ENCODE measurements around the gene BTG1.
A peak's percentile ranks its signal among the peaks of the same experiment; 100 is the strongest.

Gene BTG1

DNA sequence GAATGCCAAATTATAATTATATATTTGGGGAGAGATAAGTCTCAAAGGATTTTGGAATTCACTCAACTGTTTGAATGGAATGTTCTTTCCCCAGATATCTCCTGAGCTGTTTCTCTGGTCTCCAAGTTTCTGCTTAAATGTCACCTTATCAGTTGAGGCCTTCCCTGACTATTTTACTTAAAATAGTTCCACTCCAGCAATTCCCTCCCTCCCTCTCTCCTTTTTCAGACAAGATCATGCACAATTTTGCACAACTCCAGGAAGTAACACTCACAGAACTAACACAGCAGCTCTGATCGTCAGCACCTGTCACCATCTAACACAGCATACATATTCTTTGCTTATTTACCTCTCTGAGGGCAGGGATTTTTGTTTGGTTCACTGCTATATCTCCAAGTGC lies 12.5 kb downstream of the BTG1 start:
- DNase-seq (ENCODE audit: low spot score): no peak

DNA sequence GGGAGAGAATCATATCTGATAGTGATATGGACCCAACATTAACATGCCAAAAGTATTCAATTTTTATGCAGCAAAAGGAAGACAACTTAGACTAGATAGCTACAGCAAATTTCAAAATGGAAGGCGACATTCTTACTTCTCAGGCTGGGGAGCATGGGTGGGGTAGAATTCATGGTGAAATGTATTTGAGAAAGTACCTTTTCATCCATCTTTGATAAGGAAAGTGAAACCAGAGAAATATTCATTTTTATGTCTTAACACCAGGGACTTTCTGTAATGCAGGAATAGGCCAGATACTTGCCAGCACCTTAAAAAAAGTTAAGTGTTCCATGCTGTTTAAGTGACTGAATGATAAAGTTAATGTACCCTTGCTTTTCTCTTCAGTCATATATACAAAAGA lies 13.4 kb downstream of the BTG1 start:
- no peak for DNase-seq (ENCODE audit: low spot score)

DNA sequence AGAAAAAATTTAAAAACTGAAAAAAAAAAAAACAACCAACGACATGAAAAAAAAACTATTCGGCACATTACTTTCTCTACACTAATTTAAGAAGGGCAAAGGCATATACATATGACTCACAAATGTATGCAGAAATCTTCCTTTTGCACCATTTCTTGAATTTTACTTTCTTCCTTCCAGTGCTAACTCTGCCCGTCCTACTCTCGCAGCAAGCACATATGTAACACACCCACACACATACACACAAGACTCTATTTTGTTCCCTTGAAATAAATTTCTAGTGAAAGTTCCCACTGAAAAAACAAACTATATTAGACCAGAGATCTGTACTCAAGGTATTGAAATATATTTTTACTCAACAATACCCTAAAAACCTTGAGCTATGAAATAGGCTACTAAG lies 14.6 kb downstream of the BTG1 start:
- DNase-seq (ENCODE audit: low spot score): no peak

DNA sequence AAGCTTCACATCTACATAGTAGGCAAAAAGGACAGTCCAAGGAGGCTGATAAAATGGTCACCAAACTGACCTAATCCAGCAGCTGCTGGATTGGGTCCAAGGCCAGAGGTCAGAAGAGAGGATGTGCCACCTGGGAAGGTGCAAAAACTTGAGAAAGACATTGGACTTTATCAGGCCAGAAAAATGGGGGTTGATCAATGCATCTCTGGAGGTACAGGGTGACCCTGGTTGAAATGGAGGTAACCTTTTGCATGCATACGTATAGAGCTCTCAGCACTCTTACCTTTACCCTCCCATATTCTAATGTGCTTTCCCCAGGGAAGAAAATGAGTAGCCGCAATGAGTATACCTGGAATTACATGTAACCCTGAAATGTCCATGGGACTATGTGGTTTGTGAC lies 16.0 kb downstream of the BTG1 start:
- DNase-seq (ENCODE audit: low spot score): no peak

DNA sequence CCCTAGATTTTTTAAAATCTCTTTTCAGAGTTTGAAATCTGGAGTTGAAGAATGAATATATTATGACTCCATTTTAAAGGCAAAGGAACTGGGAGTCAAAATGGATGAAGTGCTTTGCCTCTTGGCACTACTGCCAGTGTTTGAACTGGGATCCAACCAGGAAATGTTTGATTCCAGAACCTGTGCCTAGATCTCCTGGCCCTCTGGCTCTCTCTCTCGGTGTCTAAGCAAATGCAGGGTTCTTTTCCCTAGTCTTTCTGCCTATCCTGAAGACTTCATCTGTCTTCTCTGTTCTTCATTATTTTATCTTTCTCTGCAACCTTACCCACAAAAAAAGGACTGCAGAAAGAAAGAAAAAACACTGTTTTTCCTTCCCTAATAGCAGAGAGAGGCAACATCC lies 17.0 kb downstream of the BTG1 start:
- DNase-seq (ENCODE audit: low spot score): no peak

DNA sequence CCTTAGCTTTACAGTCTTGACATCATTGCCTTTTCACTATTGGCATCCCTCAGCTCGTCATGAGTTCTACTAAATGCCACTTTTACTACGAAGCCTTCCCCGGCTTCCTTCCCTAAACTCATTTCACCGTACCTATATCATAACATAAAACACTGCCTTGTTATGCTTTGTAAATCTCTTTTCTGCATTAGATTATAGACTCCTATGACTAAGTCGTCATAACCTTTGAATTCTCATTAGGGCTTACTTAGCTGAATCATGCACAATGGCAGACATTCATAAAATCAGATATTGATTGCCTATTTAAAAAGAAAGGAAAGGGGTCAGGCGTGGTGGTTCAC lies 21.0 kb downstream of the BTG1 start:
- no peak for DNase-seq (ENCODE audit: low spot score)

DNA sequence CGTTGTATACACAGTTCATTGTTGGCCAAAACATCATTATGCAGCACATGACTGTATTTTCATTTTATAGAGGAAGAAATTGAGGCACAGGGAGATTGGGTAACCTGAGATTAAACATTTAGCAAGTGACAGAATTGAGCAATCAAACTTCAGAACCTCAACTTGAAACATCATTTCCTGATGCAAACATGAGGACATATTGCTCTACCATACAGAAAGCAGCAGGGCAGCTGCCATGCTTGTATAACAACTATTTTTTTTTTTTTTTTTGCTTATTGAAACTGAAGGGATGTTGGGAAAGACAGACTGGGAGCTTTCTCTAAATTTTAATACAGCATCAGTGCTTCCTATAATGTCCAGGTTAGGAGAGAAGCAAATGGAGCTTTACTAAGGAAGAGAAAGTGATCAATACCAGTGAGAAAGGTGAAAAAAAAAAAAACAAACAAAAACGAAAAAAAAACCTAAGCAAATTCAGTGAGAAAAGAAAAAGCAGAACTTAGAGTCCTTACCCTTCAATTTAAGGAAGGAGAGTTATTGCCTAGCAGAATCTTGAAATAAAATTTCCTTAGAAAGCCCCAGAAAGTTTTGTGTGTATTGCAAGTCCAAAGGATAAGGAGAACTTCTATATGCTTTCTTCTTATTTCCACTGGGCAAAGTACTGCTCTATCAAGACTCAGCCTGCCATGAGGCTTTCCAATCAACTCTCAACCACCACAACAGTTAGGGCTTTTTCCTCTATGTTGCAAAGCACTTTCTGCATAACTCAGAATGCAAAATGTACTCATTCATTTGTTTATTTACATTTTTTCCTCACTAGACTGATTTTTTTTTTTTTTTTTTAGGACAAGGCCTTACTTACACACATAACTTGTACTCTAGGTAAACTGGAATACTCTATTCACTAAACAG lies 21.6 kb downstream of the BTG1 start:
- no peak for DNase-seq (ENCODE audit: low spot score)

DNA sequence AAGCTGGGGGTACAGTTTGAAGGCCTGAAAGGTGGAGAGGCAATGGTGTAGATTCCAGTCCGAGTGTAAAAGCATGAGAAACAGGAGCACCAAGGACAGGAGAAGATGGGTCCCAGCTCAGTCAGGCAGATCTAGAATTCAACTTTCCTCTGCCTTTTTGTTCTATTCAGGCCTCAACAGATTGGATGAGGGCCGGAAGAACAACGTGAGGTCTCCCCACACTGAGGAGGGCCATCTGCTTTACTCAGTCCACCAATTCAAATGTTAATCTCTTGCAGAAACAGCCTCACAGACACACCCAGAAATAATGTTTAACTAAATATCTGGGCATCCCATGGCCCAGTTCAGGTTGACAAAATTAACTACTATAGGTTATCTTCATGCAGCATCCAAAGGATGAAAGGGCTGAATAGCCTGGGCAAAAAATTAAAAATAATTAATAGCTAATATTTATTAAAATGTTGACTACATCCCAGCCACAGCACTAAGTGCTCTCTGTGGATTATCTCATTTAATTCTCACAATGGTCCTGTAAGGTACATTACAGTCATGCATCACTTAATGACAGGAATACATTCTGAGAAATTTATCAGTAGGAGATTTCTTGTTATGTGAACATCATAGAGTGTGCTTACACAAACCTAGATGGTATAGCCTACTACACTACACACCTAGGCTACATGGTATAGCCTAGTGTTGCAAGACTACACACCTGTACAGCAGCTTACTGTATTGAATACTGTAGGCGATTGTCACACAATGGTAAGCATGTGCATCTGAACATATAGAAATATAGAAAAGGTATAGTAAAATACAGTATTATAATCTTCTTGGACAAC lies 22.5 kb downstream of the BTG1 start:
- DNase-seq (ENCODE audit: low spot score): no peak

DNA sequence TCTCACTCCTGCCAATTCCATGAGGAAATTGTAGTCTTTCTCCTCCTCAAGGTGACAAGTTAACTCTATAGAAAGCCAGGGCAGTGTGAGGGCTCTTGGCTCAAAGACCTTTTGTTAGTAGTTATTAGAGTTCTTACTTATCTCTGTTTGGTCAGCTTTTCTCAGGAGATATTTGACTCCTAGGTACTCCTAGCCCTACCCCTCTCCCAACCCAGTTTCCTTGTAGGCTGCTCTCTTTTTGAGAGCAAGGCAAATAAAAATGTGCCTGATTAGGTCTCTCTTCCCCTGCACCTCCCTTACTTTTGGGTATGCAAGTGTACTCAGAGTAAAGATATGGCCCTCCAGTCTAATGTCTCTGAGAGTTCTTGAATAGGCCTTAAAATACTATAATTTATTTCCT lies 23.8 kb downstream of the BTG1 start:
- DNase-seq (ENCODE audit: low spot score): no peak

DNA sequence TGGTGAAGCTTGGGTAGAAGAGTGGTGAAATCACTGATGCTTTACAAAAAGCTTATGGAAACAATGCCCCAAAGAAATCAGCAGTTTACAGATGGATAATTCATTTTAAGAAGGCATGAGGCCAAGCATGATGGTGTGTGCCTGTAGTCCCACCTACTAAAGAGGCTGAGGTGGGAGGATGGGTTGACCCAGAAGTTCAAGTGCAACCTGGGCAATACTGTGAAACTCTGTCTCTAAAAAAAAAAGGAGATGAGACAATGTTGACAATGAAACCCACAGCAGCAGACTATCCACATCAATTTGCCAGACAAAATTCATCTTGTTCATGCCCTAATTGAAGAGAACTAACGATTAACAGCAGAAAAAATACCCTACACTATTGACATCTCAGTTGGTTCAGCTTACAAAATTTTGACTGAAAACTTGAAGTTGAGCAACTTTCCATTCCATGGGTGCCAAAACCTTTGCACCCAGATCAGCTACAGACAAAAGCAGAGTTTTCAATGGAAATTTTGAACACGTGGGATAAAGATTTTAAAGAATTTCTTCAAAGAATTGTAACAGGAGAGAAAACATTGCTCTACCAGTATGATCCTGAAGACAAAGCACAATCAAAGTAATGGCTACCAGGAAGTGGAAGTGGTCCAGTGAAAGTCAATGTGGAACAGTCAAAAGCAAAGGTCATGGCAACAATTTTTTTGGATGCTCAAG lies 26.7 kb downstream of the BTG1 start:
- DNase-seq (ENCODE audit: low spot score): no peak

DNA sequence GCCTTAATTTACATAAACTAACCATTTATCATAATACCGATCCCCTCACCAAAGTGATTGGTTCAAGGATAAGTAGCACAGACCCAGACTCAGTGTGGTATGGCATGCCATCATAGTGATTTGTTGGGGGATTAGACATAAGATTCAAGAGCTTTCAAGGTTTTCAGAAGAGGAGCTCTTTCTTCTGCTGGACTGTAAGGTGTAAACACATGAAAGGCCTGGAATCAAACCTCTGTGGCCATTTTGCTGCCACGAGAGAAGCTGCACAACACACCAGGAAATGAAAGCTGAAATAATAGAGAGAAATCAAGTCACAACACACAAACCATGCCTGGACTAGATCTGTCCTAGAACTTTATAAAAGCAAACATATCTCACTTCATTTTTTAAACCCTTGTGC lies 30.8 kb downstream of the BTG1 start:
- no peak for DNase-seq (ENCODE audit: low spot score)

DNA sequence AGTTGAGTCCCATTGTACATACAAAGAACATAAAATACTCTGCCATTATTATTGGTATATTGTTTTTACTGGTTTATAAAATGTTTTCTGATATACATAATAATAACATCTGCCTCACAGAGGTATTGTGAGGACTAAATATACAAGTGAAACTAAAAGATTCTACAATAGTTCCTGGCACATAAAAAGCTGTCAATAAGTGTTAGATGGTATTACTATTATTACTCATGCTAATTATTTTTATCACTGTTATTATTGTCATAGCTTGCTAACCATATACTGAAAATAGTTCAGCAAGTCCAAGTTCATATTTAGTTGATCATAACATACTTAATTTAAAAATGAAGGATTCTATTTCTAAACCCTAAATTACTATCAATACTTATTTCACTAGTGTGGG lies 34.4 kb downstream of the BTG1 start:
- DNase-seq (ENCODE audit: low spot score): no peak

DNA sequence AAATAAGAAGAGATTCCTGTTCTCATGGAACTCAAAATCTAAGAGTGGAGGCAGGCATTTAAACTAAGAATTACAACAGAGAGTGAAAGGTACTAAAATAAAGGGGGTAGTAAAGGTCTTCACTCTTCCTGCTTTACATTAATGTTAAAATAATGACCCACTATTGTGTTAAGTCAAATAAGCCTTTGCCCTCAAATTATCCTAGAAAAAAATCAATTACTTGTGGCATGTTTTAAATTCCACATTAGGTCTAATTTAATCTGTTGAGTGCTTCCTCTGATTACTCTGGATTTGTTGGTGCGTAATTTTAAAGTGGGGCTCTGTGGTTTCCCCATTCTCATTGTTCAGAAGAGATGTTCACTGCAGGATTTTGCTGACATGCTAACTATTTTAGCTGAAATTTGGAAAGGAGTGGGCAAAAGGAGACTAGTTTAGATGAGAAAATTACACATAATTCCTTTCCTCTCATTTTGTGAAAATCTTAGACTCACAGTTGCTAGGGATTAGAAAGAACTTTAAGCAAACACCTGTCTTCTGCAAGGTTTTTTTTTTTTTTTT lies 35.5 kb downstream of the BTG1 start:
- no peak for DNase-seq (ENCODE audit: low spot score)

DNA sequence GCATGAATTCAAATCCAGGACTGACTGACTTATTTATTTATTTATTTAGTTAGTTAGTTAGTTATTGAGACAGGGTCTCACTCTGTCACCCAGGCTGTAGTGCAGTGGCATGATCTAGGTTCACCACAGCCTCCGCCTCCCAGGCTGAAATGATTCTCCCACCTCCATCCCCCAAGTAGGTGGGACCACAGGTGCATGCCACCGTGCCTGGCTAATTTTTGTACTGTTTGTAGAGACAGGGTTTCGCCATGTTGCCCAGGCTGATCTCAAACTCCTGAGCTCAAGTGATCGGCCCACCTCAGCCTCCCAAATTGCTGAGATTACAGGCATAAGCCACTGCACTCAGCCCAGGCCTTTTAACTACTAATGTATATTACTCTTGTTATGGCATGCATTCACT lies 36.0 kb downstream of the BTG1 start:
- DNase-seq (ENCODE audit: low spot score): no peak

DNA sequence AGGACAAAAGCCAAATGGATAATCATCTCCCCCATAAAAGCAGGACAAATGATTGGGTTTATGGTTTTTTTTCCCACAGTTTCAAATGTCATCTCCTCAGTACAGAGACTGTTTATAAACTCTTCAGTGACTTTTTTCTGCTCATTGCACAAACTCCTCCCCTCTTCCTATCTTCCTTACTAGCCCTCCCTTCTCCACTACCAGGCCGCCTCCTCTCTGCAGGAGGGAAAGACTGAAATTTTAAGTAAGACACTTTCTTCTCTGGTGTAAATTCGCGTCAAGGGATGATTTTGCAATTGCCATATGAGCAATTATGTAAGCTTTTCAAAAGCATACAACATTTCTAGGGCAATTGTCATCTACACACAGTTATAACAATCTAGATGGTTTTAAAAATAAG lies 37.0 kb downstream of the BTG1 start:
- DNase-seq (ENCODE audit: low spot score): peak; percentile 50

DNA sequence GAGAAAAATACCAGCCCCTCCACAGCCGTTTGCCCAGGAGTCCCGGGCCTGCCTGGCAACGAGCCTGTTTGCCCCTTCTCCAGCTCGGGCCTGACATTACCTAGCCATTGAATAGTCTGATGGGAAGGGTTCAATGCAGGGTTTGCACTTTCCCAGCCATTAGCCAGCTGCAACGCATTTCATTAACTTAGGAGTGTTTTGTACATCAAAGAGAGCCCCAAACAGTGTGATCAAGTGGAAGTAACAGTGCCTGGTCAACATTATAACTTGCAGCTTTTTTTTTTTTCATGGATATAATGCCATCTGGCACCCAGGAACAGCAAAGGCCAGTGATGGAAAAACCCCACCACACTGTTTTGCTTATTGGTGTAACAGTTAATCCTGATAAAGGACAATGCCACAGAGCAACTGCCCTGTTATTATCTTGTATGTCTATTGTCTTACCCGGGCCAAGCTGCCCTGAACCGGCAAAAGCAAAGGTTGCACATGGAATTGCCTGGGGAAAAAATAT lies 38.0 kb downstream of the BTG1 start:
- DNase-seq (ENCODE audit: low spot score): peak; percentile 86

DNA sequence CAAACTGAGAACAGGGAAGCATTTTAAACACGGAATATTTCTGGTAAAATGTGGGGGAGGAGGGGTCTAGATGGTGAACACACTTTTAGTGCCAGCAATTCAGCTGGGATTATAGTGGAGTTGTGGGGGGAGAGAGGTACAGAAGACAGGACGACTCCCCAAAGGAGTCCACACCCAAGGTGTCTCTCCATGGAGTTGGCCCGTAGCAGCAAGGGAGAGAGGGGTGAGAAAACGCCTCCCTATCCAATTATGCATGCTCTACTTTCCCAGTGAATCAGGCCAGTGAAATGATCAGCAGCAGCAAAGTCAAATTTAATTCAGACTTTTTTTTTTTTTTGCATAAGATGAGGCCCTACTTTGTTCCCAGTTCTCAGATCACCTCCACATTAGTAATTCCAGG lies 38.6 kb downstream of the BTG1 start:
- no peak for DNase-seq (ENCODE audit: low spot score)

DNA sequence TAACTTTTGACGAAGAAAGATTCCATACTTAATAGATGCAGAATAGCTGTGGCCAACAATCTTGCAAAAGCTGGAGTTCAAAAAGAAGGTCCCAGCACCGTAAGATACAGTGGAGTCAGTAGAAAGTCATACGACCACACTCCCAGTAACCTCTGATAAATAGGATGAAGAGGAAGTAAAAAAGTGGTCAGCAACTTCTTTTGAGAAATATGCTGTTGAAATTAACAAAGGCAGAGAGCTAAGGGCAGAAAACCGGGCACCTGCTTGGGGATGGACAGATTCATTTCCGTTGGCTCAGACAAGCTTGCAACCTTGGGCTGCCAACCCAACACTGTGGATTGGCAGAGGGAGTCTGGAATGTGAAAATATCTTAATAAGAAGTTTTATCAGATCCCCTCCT lies 40.0 kb downstream of the BTG1 start:
- no peak for DNase-seq (ENCODE audit: low spot score)

DNA sequence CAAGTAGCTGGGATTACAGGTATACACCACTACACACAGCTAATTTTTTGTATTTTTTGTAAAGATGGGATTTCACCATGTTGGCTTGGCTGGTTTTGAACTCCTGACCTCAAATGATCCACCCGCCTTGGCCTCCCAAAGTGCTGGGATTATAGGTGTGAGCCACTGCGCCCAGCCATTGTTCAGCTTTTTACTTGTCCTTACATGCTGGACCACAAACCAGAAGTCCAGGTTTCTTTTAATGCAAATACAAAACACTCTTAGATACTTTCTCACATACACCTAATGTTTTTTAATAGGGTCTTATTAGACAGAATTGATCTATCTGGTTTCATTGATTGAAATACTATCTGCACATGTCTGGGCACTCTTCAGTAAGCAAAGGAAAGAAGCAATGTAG lies 40.5 kb downstream of the BTG1 start:
- no peak for DNase-seq (ENCODE audit: low spot score)

DNA sequence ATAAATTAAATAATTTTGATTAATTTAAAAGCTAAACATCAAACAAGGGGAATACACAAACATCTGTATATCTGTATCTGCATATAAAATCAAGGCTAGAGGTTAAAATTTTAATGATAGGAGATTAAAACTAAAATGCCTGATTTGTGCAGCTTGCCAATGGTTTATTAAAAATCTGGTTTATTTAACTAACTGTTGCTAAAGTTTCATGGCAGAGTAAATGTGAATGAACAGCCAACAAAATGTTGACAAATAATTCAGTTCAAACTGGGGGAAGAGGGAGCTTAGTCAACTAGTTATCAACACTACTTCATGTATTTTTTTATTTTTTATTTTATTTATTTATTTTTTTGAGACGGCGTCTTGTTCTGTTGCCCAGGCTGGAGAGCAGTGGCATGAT lies 43.0 kb downstream of the BTG1 start:
- no peak for DNase-seq (ENCODE audit: low spot score)

DNA sequence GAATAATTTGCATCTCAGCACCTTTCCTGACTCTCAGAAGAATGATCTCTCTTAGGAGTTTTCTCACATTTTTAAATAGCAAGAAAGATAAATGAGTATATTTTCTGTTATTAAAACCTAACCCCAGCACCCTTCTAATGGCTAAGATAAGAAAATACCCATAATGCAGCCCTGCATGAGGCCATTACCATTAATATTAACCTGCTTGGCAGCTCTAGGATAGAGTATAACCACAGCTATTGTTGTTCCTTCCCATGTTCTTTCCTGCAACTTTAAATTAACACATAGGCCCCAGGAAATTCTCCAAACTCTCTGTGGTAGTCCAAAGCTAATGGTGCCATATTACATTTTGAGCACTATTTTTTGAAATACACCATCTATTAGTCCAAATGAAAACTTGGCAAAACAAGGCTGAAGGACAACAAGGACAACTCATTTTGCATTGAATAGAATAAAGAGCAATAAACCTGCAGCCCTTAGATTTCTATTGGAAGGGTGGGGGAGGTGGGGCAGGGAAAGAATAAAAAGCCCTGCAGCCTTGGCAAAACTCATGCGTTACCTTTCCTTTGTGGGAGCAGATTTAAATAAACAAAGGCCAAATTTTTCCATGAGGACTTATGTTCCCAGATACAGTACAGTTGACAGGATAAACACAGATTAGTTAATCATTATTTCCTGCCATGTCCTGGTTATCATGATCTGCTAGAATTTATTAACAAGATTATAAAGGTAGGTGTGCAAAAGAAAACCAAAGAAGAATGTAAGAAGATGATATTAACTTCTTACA lies 46.9 kb downstream of the BTG1 start:
- DNase-seq (ENCODE audit: low spot score): no peak
